Pons (tissue), 1 donor: ENCODE data around the gene SEC23A.
"Not testable (repeated sequence)": the region's sequence is repeated elsewhere in the genome, so short reads cannot be mapped to it uniquely, and the experiment has no call there.

Experiments
- DNase-seq: peaks from one replicate; pipeline ENCODE4 v3.0.0-alpha.2; 2016; ENCODE audit warnings: low spot score

The SEC23A gene

DNA sequence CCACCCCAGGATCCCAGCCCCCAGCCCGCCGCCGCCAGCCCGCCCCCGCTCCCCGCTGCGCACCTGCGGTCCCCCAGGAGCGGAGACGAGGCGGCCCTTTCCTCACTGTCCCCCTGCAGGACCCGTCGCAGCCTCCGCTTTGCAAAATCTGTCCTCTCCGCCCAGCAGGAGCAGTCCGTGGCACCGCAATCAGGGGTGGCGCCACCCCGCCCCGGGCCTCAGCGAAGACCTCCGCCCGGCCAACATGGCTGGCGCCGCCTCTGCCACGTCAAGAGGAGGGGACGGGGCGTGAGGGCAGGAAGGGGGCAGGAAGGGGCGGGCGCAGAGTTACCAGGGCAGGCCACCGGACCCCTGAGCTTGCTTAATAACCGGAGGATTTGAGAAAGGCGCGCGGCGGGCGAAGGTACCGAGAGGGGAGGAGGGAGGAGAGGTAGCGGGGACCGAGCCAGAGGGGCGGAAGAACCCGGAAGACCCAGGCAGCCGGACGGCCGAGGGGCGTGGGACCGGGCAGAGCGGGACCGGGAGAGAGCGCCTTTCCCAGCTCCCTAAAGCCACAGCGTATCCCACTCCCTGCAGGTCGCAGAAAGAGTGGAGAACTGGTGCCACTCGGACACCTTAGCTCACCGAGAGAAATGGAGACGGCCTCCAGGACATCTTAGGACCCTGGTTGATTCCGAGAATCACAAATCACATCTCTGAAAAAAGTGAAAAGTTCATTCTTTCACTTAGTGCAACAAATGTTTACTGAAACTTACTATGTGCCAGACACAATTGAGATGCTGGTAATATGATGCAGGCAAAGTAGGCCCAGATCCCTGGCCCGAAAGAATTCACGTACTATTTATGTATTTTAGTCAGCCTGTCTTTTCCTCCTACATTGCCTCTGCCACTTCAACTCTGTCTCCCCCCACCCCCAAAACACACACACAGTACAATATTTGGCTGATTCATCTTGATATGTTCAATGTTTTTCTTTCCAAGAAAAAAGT is at the start of gene SEC23A:
SEC23A (minus strand) TSS at position 267 of the 989 bp plus-strand sequence. CDS start 7,117 bp downstream, outside the sequence.
- peak; percentile 82 for DNase-seq

DNA sequence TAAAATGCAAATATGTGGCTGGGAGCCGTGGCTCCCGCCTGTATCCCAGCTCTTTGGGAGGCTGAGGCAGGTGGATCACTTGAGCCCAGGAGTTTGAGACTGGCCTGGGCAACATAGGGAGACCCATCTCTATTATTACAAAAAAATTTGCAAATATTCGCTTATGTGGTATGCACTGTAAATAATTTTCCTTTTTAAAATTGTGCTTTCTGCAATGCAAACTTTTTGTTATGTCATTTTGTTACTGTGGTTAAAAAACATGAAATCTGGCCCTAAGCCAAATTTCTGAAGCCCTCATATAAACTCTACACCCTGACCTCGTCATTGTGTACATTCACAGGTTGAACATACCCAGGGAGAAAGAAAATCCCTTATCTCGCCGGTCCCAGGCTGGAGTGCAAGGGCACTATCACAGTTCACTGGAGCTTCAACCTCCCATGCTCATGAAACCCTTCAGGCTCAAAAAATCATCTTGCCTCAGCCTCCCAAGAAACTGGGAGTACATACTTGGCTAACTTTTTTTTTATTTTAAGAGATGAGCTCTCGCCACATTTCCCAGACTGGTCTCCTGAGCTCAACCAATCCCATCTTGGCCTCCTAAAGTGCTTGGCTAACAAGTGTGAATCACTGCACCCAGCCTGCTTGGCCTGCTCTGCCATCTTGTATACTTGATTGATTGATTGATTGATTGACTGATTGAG is 42.4 kb upstream of the SEC23A start:
- no peak for DNase-seq

DNA sequence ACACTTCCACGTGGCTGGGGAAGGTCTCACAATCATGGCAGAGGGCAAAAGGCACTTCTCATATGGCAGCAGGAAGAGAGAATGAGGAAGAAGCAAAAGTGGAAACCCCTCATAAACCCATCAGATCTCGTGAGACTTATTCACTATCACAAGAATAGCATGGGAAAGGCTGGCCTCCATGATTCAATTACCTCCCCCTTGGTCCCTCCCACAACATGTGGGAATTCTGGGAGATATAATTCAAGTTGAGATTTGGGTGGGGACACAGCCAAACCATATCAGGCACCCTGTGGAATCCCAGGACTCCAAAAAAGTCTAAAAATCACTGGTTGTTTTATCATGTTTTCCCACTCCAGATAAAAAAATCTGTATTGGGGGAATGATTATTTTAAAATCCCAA is 40.2 kb upstream of the SEC23A start:
- not testable (repeated sequence) for DNase-seq

DNA sequence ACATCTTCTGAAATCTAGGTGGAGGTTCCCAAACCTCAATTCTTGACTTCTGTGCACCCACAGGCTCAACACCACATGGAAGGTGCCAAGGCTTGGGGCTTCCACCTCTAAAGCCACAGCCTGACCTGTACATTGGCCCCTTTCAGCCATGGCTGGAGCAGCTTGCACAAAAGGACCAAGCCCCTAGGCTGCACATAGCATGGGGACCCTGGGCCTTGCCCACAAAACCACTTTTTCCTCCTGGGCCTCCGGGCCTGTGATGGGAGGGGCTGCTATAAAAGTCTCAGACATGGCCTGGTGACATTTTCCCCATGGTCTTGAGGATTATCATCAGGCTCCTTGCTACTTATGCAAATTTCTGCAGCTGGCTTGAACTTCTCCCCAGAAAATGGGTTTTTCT is 38.6 kb upstream of the SEC23A start:
- DNase-seq: not testable (repeated sequence)

DNA sequence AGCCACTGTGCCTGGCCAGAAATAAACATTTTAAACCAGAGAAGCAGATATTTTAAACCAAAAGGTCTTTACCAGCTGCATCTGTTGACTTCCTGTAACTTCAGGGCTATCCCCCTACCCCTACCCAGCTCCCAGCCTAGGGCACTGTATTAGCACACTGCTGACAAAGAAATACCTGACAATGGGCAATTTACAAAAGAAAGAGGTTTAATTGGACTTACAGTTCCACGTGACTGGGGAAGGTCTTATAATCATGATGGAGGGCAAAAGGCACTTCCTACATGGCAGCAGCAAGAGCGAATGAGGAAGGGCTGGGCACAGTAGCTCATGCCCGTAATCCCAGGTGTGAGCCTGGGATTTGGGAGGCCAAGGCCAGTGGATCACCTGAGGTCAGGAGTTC is 37.1 kb upstream of the SEC23A start:
- DNase-seq: no peak

DNA sequence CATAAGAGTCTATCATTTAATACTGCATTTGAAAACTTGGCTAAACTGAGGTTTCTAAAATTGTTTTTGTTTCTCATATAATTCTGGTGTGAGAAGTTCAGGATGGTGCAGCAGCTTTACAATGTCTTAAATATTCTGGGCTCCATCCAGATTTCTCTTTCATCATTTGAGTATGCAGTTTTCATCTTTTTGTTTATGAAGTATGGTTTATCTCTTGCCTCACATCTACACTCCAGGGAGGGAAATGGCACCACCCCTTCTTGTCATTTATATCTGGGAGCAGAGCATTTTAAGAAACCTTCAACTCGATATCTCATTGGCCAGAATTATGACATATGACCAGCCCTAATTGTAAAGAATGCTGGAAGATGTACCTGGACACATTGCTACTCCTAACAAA is 35.4 kb upstream of the SEC23A start:
- DNase-seq: no peak

DNA sequence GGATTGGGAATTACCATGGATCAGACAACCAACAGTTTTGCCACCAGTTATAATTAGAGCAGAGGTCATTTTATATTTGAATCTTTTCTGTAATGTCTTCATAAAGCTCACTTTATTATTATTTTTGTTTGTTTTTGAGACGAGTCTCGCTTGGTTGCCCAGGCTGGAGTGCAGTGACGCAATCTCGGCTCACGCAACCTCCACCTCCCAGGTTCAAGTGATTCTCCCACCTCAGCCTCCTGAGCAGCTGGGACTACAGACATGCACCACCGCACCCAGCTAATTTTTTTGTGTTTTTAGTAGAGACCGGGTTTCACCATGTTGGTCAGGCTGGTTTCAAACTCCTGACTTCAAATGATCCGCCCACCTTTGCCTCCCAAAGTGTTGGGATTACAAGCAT is 34.8 kb upstream of the SEC23A start:
- DNase-seq: not testable (repeated sequence)

DNA sequence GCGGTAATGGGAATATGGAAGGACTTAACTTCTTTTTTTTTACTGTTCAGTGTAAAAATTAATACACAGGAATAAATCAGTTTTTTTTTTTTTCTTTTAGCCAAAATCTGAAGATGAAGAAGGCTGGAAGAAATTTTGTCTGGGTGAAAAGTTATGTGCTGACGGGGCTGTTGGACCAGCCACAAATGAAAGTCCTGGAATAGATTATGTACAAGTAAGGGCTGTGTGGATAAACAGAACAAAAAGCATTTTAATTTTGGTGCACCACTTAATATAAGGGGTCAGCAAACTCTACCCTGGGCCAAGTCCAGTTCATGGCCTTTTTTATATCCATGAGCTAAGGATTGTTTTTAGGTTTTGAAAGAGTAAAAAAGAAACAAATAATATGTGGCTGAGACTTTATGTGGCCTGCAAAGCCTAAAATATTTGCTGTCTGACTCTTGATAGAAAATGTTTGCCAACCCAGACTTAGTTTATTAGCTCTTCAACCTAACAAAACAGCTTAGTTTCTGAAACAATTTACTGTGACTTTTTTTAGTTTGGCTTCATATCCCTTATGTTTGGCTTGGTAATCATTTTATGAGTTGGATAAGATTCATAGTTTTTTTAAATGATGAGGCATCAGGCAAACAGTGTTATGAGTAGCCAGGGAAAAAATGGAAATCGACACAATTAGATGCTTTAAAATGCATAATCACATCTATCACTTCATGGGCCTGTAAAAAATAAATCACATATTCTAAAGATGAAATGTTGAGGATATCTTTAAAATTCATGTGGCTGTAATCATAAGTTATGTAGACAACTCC is 19.5 kb upstream of the SEC23A start:
- DNase-seq: no peak

DNA sequence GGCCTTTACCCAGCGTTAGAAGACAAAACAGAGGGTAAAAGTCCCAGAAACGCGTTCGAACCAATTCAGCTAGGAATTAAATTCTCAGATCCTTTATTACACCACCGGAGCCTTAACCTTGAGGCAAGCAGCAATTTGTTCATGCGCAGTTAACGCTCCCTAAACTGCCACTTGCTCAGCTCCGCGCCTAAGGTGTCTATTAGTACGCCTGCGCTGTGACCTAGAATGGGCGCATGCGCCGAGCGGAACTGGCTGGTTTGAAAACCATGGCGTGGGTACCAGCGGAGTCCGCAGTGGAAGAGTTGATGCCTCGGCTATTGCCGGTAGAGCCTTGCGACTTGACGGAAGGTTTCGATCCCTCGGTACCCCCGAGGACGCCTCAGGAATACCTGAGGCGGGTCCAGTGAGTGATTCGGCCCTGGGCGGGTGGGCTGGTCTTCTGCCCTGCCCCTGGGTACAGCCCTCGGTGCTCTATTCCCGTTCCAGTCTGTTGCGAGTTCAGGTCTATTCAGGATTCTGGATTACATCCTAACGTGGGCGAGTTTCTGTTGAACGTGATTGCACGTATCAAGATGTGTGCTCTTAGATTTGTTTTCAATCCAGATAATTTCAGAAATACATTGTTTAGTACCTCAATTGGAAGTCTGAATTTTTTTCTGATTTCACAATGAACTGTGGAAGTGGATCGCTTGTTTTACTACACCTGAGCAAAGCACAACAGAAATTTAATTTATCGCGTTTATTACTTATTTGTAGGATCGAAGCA is 11.2 kb upstream of the SEC23A start, which contains the start of gene GEMIN2:
GEMIN2 (plus strand) TSS at position 251 of the 766 bp plus-strand sequence; CDS start at position 267, 16 bp downstream.
- DNase-seq: peak; percentile 97

DNA sequence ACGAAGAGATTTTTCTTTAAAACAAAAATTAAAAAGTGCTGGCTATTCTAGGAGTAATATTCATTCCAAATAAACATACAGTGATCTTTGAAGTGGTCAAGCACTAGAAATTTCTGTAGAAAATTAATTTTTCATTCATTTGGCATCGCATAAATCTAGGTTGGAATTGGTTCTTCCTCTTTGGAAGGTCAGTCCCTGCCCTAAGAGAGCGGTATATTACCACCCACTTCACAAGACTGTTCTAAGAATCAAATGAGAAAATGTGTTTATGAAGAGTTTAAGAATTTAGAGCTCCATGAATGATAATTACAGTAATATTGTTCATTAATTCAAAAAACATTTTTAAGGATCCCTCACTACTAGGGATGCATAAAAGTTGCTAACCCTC is 10.6 kb upstream of the SEC23A start:
- no peak for DNase-seq

DNA sequence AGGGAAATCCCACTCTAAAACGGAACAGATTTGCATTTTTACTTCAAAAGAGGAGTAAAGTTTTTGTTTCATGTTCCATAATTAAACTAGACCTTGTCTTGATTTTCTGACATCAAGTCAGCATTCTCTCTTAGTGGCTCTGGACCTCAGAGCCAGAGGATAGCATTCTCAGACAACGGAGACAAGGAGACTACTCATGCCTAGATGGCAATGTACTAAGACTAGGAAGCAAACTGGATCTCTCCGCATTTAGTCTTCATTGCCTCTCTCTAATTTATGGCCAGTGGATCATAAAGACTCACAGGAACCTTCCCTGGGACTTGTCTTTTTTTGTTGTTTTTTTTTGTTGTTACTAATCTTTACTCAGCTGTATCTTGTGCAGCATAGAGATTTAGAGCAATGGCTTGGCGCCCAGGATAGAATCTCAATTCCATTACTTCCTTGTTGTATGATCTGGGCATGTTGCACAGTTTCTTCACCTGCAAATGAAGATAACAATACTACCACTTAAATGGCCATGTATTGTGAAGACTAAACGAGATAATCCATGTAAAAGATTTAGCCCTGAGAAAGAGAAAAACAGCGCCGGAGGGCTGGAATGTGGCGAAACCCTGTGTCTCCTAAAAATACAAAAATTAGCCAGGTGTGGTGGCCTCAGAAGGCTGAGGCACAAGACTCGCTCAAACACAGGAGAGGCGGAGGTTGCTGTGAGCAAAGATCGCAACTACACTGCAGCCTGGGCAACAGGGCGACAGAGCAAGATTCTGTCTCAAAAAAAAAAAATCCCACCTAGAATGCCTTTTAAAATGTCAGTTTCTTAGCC is 7.1 kb upstream of the SEC23A start:
- DNase-seq: peak; percentile 10

DNA sequence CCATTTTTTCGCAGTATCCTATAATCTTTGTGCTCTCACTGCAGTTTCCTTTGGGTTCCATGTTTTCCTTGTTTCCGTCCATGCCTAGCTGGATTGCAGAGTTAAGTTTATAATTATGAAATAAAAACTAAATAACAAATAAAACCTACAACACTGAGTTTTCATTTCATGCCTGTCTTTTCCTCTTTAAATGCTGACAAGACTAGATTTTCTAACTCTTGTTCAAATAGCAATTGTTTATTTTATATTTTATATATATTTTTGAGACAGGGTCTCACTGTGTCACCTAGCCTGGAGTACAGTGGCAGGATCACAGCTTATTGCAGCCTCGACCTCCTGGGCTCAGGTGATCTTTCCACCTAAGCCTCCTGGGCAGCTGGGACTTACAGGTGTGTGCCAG is 5.8 kb upstream of the SEC23A start:
- DNase-seq: no peak

DNA sequence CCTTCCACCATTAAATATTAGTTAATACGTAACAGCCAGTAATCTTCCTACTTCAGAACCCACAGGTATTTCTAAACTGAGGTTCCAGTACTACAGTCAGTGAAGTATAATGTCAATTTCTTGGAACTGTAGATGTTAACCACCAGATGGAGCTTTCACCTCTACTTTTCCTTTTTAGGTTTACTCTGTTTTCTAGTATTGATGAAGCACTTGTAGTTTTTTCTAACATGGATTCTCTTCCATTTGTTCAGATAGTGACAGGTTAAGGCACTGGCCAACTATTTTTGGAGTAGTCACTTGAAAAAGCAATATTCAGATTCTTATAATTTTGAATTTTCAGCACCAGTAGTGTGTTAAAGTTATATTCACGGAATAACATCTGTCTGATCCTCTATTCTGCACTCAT is 4.6 kb upstream of the SEC23A start:
- DNase-seq: peak; percentile 31

DNA sequence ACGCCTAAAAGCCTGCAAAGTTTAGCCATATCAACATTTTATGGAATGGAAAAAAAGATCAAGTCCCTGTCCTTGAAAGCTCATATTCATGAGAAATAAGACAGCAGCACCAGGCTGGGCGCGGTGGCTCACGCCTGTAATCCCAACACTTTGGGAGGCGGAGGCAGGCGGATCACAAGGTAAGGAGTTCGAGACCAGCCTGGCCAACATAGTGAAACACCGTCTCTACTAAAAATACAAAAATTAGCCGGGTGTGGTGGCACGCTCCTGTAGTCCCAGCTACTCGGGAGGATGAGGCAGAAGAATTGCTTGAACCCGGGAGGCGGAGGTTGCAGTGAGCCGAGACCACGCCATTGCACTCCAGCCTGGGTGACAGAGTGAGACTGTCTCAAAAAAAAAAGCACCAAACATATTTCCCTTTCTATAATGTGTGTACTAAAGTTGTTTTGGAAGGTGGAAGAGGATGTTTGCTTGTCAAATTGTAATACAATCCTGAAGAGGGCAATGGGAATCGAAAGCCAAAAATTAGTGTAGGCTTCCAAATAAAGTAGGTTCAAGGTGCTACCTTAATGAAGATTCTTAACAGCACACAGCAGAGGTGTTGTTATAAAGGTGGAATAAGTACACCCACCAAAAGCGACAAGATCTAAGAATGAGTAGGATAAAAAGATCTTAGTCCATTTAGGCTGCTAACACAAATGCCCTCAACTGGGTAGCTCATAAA is 1.2 kb upstream of the SEC23A start:
- DNase-seq: not testable (repeated sequence)

DNA sequence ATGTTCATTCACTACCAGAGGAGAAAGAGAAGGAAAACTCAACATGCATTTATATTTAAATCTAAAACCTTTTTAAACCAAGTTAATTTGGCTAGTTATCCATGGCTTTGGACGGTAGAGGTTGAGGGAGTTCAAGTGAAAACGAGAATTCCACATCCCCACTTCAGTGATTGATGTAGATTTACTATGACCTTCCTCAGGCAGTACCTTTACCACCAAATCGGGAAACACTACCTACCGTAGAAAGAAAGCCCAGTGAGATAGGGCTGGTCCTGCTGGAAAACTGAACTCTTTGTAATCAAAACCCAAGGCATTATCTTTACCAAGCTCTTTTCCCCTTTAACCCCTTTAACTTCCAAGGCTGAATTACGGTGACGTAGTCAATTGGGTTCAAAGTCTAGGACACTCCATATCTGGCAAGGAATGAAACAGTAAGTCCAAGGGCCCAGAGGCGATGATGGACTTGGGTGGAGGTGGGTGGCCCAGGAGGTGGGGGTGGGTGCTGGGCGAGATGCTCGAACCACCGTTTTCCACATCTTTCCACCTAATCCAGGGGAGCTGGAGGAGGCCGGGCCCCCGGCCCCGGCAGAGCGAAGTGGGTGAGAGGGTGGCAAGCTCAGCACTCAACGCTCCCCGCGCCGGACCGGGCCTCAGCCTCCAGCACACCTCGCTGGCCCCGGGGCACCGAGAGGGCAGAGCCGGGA is 618 bp downstream of the SEC23A start:
- peak; percentile 52 for DNase-seq

DNA sequence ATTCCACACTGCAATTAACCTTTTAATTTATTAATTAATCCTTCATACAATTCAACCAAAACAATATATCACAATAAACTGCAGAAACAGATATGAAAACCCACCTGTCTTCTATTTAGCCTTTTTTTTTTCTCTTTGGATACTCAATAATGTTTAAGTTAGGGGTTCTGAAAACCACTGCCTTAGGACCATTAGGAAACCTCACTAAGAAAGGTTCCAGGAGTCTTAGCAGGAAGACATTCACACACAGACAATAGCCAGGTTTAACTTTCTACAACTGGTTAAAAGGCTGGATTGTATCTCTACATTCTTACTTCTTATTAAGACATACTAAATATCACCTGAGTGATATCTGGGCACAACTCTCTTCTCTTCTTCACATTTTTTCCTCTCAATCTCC is 3.3 kb downstream of the SEC23A start:
- DNase-seq: no peak

DNA sequence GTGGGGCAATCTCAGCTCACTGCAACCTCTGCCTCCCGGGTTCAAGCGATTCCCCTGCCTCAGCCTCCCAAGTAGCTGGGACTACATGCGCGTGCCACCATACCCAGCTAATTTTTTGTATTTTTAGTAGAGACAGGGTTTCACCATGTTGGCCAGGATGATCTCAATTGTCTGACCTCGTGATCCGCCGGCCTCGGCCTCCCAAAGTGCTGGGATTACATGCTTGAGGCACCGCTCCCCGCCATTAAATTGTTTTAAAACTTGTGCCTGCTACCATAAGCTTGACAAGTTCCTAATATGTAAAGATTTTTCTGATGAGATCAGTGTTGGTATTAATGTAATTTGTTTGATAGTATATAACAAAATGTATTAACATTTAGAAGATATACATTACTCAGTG is 3.8 kb downstream of the SEC23A start:
- DNase-seq: not testable (repeated sequence)

DNA sequence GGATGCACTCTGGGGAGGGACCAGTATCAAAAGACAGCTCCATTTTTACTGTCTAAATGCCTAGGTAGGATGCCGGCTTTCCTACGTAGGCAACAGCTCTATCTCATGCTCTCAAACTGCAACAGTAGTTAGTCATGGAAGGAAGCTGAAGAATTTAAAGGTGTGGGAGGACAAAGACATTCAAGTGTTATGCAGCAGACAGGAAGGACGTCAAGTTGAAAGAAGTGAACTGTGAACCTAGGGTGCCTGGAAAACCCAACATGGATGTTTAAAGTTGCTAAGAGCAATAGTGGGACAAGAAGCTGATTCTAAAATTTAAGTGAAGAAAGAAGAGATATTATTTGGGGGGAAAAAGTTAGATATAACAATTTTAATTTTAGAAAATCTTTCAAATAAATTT is 5.9 kb downstream of the SEC23A start:
- no peak for DNase-seq

DNA sequence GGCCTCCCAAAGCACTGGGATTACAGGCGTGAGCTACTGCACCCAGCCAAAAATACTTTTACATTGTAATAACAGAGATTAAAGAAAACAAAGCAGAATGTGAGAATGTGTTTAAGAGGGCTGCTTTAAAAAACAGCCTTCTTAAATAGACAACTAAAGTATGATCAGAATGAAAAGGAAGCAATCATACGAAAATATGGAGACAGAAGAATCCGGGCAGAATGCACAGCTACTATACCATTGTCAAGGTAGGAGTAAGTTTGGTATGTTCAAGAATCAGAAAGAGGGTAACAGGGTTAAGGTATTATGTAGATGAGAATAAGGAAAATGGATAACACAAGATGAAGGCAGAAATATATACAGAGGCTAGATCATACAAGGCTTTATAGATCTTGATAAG is 8.5 kb downstream of the SEC23A start:
- DNase-seq: no peak
